Stomach smooth muscle (tissue), 2 donors: Measurements from ENCODE around the gene ABCA5.

ENCODE experiments used
- H3K27ac ChIP-seq: one replicate; pipeline ENCODE4 v1.7.0; 2013; ENCODE audit warnings: mild to moderate bottlenecking, low read length, inconsistent platforms
- H3K27me3 ChIP-seq, 2 donors: one replicate each; pipeline ENCODE4 v1.7.0; 2013; ENCODE audit warnings: low read length in 2 of 2; ENCODE audit not compliant: insufficient read depth in 2 of 2, control insufficient read depth in 1 of 2
- H3K36me3 ChIP-seq, 2 donors: one replicate each; pipeline ENCODE4 v1.7.0; 2013; ENCODE audit warnings: low read length in 2 of 2; ENCODE audit not compliant: control insufficient read depth in 2 of 2, insufficient read depth in 2 of 2
- H3K4me1 ChIP-seq: one replicate; pipeline ENCODE4 v1.7.0; 2013; ENCODE audit warnings: low read length; ENCODE audit not compliant: control insufficient read depth, insufficient read depth
- H3K4me3 ChIP-seq, 2 donors: one replicate each; pipeline ENCODE4 v1.7.0; 2013; ENCODE audit warnings: low read length in 2 of 2
- H3K9ac ChIP-seq, 2 donors: one replicate each; pipeline ENCODE4 v1.7.0; 2013; ENCODE audit warnings: low read length in 2 of 2, mild to moderate bottlenecking in 1 of 2
- H3K9me3 ChIP-seq, 2 donors: one replicate each; pipeline ENCODE4 v1.7.0; 2013; ENCODE audit warnings: low read length in 2 of 2; ENCODE audit not compliant: control insufficient read depth in 2 of 2
- donor health status: healthy.
- donor health status: Pancreatic carcinoma.

ABCA5 gene

DNA sequence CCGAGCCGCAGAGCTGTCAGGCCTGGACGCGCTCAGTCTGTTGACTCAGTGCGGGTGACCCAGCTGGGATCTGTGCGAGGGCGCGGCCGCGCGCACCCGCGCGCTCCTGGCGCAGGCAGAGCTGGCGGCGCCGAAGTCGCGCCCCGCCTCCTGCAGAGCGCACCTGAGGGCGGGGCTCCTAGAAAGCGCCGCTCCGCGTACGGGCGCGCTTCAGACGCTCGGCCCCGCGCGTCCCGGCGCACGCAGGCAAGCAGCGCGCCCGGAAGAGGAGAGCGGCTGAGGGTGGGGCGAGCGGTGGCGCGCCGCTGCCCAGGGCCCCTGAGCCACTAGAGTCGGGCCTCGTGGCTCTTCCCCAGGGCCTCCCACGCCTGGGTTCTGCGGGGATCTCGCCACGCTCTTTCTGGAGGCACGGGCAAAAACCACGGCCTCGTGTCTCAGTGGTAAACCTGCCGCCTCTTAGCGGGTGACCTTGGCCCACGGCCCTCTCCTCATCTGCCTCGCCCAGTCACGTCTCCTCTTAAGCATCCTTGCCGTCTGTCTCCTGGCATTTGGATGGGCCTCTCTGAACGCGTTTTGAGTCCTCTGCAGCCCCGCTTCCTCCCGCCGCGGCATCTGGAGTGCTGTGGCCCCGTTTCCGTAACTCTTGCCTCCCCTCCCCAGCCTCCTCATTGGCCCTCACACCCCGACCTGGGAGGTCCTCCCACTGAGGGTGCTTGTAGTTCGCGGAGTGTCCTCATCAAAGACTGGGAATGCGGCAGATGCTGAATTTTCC, at the start of gene ABCA5:
Gene ABCA5, minus strand, starts transcription at position 74 of the 772 bp plus-strand sequence. CDS start 12,718 bp downstream, outside the sequence.
- no peaks in the 10 kb centered on the region for H3K27me3 ChIP-seq

DNA sequence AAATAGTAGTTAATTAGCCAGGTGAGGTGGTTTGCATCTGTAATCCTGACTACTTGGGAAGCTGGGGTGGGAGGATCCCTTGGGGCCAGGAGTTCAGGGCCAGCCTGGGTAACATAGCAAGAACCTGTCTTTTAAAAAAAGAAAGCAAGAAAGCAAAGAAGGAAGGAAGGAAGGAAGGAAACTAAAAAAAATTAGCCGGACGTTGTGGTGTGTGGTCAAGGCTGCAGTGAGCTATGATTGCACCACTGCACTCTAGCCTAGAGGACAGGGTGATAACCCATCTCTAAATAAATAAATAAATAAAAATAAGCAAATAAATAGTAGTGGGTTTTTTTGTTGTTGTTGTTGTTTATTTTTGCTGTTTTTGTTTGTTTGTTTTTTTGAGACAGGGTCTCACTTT, 48.3 kb upstream of the ABCA5 start:
- no peaks in the 10 kb centered on the region for H3K9me3 ChIP-seq
- H3K27ac ChIP-seq, result no peak overlapping the region
- H3K4me3 ChIP-seq, result no peak overlapping the region
- H3K4me1 ChIP-seq, result no peaks in the 10 kb centered on the region
- H3K36me3 ChIP-seq, result no peaks in the 10 kb centered on the region
- H3K9ac ChIP-seq, result no peak overlapping the region
- H3K27me3 ChIP-seq, result no peaks in the 10 kb centered on the region

More for the DNA sequence above, at the start of gene ABCA5:
- Histone ChIP-seq H3K9me3 (no peaks in the 10 kb centered on the region), H3K36me3 (no peaks in the 10 kb centered on the region), H3K27ac (peak within 1 kb of the TSS; percentile 72), H3K9ac (peak within 1 kb of the TSS; percentile 81 to 86), H3K4me1 (peaks cover 10% of the 10 kb centered on the region), H3K4me3 (peak within 1 kb of the TSS; percentile 81 to 92)

DNA sequence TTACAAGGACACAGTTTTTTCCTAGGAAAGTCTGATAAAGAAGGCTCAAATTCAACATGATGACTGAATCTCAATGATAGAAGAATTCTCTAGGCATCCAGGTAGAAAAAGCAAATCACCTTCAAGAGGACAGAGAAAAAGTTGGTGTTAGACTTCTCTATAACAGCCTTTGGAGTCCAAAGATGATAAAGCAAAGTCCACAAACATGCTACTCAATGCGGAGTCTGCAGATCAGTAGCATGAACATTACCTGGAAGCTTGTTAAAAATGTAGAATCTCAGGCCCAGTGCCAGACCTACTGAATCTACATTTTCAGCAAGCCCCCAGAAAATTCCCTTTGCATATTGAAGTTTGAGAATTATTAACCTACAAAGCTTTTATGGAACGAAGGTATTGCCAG, 46.1 kb upstream of the ABCA5 start:
- Histone ChIP-seq H3K9ac (no peak overlapping the region), H3K27me3 (no peaks in the 10 kb centered on the region), H3K4me3 (no peak overlapping the region)

GRCh38 chr17:69367298-69367697, 40.4 kb upstream of the ABCA5 start:
- Histone ChIP-seq H3K9me3 (no peaks in the 10 kb centered on the region), H3K4me3 (no peak overlapping the region), H3K27ac (no peak overlapping the region), H3K36me3 (no peaks in the 10 kb centered on the region), H3K9ac (no peak overlapping the region), H3K4me1 (no peaks in the 10 kb centered on the region), H3K27me3 (no peaks in the 10 kb centered on the region)

More for the DNA sequence above, 46.1 kb upstream of the ABCA5 start:
- Histone ChIP-seq H3K4me1 (no peaks in the 10 kb centered on the region), H3K9me3 (no peaks in the 10 kb centered on the region), H3K27ac (no peak overlapping the region), H3K36me3 (no peaks in the 10 kb centered on the region)

GRCh38 chr17:69363488-69364210, 36.7 kb upstream of the ABCA5 start:
- Histone ChIP-seq H3K27me3 (no peaks in the 10 kb centered on the region), H3K9me3 (no peaks in the 10 kb centered on the region), H3K4me3 (no peak overlapping the region), H3K4me1 (no peaks in the 10 kb centered on the region), H3K9ac (no peak overlapping the region), H3K27ac (no peak overlapping the region), H3K36me3 (no peaks in the 10 kb centered on the region)

GRCh38 chr17:69361156-69361555, 34.2 kb upstream of the ABCA5 start:
- no peaks in the 10 kb centered on the region for H3K36me3 ChIP-seq
- H3K27ac ChIP-seq, result no peak overlapping the region
- H3K9me3 ChIP-seq, result no peaks in the 10 kb centered on the region
- H3K27me3 ChIP-seq, result no peaks in the 10 kb centered on the region
- no peak overlapping the region for H3K9ac ChIP-seq
- no peaks in the 10 kb centered on the region for H3K4me1 ChIP-seq
- no peak overlapping the region for H3K4me3 ChIP-seq

DNA sequence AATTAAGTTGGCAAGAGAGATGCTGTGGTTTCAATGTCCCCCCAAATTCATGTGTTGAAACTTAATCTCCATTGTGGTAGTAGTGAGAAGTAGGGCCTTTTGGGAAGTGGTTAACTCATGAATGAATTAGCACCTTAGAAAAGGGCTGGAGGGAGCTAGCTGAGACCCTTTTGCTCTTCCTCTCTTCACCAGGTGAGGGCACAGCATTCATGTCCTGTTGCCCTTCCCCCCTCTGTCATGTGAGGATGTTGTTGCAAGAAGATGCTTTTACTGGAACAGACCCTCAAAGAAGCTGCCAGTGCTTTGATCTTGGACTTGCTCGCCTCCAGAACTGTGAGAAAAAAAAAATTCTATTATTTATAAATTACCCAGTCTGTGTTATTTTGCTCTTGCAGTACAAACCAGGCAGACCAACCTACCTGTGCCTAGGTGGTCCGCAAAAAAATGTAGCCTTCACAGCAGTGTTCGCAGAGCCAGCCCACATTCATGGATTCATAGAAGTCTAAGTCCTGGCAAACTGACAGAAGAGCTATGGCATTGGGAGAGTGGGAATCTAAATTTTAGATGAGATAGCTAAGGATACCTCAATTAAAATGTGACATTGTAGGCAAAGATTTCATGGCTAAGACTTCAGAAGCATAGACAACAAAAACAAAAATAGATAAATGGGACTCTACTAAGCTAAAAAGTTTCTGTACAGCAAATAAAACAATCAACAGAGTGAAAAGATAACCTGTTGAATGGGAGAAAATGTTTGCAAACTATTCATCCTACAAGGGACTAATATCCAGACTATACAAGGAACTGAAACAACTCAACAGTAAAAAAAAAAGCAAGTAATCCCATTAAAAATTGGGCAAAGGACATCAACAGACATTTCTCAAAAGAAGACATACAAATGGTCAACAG, 32.0 kb upstream of the ABCA5 start:
- H3K36me3 ChIP-seq, result no peaks in the 10 kb centered on the region
- no peaks in the 10 kb centered on the region for H3K9me3 ChIP-seq
- H3K9ac ChIP-seq, result no peak overlapping the region
- no peaks in the 10 kb centered on the region for H3K4me1 ChIP-seq
- no peak overlapping the region for H3K27ac ChIP-seq
- H3K4me3 ChIP-seq, result no peak overlapping the region
- H3K27me3 ChIP-seq, result peaks cover 0 to 3% of the 10 kb centered on the region in 2 donors

DNA sequence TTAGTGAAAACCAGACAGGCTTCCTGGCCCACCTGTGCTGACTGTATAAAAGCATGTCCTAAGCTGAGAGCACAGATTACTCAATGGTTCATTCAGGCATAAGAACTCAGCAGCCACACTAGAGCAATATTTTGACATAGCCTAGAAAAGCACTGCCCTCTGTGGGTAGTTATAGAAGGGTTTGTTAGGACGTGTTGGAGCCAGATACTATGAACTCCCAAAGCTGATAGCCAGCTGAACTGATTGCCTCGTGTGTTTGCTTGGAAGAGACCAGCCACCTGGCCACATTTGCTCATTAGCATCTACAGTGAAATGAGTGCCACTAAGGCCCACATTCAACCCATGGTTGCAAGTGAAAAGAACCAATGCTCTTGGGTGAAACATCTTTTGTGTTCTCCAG, 30.8 kb upstream of the ABCA5 start:
- no peak overlapping the region for H3K9ac ChIP-seq

DNA sequence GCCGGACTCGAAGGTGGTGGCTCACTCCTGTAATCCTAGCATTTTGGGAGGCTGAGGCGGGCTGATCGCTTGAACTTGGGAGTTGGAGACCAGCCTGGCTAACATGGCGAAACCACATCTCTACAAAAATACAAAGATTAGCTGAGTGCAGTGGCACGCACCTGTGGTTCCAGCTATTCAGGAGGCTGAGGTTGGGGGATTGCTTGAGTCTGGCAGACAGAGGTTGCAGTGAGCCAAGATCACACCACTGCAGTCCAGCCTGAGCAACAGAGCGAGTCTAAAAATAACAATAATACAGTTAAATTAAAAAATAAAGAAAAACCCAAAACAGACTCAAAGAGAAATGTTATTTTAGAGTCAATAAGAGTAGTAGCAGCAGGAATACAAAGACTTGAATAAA, 29.7 kb upstream of the ABCA5 start:
- H3K9me3 ChIP-seq, result no peaks in the 10 kb centered on the region
- peaks cover 0 to 3% of the 10 kb centered on the region in 2 donors for H3K27me3 ChIP-seq
- no peaks in the 10 kb centered on the region for H3K4me1 ChIP-seq
- H3K4me3 ChIP-seq, result no peak overlapping the region
- no peak overlapping the region for H3K9ac ChIP-seq
- H3K36me3 ChIP-seq, result no peaks in the 10 kb centered on the region
- H3K27ac ChIP-seq, result no peak overlapping the region

More for the DNA sequence above, 30.8 kb upstream of the ABCA5 start:
- H3K36me3 ChIP-seq, result no peaks in the 10 kb centered on the region
- no peak overlapping the region for H3K27ac ChIP-seq
- peaks cover 0 to 3% of the 10 kb centered on the region in 2 donors for H3K27me3 ChIP-seq
- no peaks in the 10 kb centered on the region for H3K4me1 ChIP-seq
- no peaks in the 10 kb centered on the region for H3K9me3 ChIP-seq
- H3K4me3 ChIP-seq, result no peak overlapping the region

DNA sequence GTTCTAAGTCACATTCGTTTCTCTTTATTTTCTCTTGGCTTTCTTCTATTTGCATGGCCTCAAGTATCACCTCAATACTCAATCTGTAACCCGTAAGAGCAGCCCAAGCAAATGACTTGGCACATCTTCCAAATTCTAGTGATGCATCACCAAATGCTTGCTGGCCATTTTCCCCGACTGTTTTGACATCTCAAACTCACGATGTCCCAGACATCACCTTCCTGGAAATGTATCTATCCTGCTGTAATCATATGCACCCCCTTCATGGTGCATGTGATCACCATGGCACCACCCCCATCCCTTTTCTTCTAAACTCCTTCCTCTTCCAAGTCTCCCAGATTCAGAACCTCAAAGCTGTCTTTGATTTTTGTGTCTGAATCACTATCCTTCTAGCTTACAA, 24.0 kb upstream of the ABCA5 start:
- no peak overlapping the region for H3K4me3 ChIP-seq
- peaks cover 2 to 3% of the 10 kb centered on the region in 2 donors for H3K27me3 ChIP-seq
- no peaks in the 10 kb centered on the region for H3K9me3 ChIP-seq
- no peaks in the 10 kb centered on the region for H3K36me3 ChIP-seq
- no peaks in the 10 kb centered on the region for H3K4me1 ChIP-seq
- no peak overlapping the region for H3K27ac ChIP-seq
- no peak overlapping the region for H3K9ac ChIP-seq
